GM03348 (cell line): ENCODE measurements around the gene ANAPC4.

Experiments
- DNase-seq: peaks from one replicate; pipeline ENCODE4 v3.0.0; 2012; ENCODE audit warnings: low spot score

The ANAPC4 gene

DNA sequence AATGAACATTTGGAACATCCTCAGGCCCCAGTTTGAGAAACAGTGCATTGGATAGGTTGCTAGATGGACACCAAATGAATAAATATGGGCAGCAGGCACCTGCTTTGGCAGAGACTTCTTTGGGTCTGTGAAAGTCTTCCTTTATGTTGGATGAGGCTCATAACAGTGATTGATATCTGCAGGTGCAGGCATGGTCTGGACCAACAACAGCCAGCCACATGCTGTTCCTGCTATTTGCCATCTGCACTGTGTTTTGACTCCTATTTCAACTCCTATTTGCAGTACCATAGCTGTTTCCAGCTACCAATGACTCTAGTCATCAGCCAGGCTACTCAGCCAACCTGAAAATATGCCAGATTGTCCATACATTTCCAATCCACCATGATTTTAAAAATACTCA lies 60.9 kb downstream of the ANAPC4 start:
- no peak for DNase-seq

DNA sequence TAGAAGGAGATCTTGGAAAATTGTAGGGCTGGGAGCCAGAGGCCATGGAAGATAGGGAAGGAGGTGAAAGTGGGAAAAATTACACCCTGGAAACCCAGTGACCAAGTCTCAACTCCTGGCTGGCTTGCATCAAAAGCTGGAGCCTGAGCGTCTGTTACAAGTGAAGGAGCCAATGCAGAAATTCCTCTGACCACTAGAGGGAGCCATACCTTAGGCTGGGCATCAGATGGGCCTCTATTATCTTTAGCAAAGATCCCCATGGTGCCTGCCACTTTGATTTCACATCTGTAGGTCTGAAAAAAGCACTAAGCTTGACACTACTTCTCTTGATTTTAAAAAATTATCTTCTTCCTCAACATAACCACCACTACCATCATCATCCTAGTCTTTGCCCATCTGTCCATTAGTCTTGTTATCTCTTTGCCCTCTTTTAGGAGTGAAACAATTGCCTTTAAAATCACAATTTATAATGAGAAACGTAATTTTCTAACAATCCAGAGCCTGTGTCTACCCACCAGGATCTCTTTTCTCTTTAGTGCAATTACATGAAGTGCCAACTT lies 62.9 kb downstream of the ANAPC4 start:
- DNase-seq = peak; percentile 84

DNA sequence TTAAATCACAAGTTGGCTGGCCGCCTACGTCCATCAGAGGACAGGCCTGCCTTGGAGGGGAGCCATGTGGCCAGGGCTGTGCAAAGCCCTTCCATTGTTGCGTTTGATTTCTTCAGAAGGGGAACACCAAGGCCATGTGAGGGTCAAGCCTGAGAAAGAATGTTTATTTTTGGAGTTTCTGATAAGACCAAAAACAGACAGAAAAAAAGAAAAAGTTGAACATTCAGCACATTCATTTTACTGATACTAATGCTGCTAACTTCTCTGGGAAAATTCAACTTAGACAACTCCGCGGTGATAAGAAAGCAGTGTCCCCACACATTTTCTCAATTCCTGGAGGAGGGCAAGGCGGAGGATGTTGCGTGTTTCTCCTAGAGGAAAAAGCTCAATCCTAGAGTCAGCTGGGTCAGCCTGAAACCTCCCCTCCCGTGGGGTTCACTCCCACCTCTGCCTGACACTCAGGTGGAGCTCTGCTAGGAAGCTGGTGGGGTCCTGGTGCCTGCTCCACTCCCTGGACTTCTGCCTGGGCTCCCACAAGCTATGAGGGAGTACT lies 63.5 kb downstream of the ANAPC4 start:
- DNase-seq = no peak

DNA sequence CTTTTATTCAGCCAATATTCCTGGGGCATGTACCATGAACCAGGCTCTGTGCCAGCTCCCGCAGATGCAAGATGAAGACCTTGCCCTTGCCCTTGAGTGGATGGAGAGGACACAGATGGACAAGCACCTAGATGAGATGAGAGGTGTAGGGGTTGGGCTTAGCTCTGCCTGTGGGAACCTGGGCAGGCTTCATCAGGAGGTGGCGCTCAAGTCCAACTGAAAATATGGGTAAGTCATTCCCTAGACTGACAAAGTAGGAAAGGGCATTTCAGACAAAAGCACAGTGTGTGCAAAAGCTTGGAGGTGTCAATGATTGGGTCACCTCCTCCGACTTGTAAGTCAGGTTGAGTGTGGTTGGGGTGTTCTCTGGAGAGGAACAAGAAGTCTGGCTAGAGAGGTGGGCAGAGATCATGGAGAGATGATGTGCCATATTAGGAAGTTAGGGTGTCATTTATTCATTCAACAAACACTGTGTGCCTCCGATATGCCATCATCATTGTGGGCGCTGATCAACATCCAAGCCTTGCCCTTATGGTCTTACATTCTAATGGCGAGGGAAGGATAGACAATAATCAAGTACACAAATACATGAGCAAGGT lies 64.6 kb downstream of the ANAPC4 start:
- DNase-seq = peak; percentile 77

DNA sequence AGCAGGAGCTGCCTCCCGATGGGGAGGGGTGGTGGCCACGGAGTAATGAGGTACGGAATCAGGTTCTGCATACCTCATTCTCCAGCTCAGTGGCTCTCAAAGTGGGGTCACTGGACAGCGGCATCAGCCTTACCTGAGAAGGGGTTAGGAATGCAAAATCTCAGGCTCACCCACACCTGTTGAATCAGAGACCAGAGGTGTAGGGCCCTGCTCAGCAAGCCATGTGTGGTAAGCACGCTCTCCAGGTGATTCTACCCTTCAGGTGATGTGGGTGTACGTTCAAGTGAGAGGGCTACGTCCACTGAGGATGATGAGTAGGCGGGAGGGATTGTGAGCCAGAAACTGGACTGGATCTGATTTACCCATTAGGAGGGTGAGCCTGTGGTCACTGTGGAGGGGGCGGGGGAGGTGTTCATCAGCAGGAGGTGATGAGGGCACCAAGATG lies 65.8 kb downstream of the ANAPC4 start:
- DNase-seq = no peak

DNA sequence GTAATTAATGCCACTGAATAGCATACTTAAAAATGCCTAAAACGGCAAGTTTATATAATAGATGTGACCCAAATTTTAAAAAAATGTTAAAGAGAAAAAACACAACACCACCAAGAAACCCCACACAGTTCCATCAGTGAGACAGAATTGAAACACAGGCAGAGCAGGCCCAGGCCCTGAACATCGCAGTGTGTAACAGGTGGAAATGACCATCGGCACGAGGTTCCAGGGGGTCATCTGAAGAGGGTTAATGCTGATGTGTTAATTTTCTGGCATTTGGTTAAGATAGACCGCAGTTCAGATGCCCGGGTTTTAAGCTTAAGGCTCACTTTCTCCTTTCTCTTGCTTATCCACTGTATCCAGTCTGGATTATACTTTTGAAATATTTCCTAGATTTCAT lies 66.8 kb downstream of the ANAPC4 start:
- DNase-seq = no peak

DNA sequence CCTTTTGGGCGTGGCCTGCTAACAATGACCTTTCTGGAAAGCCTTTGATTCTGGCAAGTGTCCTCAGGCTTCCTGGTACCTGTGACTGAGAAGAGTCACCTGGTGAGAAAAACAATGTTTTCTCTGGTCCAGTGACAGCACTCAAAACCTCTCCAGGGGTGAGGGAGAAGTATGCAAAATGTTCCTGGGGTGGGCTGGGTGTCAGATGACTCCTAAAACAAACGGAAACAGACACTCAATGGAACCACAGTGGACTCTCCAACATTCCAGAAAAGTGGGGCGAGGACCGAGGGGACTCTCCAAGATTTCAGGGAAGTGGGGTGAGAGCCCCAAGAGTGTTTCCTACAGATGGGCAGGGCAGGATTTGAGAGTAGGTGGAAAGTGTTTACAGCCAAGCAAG lies 69.5 kb downstream of the ANAPC4 start:
- no peak for DNase-seq

DNA sequence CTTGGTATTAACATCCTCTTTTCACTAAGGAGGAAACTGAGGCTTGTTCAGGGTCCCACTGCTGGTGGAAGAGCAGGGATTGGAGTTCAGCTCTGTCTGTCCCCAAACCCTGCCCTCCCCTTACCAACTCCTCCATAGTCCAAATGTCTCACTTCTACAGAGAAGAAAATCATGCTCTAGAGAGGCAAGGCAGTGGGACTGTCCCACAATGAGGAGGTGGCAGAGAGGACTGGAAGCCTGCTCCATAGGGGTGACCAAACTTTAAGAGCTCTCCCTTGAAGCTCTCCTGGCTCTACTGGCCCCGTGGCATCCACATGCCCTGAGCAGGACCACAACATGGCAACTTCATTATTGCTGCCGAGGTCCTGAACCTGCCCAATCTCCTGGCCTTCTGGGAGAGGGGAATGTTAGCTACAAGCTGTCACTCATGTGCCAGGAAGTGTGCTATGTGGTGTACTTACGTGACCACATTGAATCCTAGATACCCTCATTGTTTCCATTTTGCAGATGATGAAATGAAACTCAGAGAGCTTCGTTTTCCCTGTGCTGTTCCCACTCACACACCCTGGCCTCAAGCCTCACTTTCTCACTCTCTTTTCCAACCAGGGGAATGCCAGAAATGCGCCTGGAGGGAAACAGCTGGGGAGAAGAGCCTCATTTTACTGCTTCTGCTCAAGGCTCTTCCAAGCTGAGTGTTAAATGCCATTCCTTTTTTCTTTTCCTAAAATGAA lies 71.5 kb downstream of the ANAPC4 start:
- DNase-seq = peak; percentile 57

DNA sequence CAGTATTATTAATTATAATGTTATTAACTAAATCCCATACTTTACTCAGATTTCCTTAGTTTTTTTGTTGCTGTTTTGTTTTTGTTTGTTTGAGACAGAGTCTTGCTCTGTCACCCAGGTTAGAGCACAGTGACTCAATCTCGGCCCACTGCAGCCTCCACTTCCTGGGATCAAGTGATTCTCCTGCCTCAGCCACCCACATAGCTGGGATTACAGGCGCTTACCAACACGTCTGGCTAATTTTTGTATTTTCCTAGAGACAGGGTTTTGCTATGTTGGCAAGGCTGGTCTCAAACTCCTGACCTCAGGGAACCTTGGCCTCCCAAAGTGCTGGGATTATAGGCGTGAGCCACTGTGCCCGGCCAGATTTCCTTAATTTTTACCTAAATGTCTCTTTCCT lies 72.2 kb downstream of the ANAPC4 start:
- DNase-seq = no peak

DNA sequence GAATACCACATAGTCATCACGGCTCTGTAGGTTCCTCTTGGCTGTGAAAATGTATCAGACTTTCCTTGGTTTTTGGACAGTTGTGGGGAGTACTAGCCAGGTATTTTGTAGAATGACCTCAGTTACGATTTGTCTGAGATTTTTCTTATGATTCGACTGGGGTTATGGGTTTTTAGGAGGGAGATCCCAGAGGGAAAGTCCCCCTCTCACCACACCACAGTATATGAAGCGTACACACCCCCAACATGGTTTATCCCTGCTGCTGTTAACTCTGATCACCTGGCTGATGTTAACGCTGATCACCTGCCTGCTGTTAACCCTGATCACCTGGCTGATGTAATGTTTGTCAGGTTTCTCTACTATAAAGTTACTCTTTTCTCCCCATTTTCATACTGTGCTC lies 72.6 kb downstream of the ANAPC4 start:
- no peak for DNase-seq

DNA sequence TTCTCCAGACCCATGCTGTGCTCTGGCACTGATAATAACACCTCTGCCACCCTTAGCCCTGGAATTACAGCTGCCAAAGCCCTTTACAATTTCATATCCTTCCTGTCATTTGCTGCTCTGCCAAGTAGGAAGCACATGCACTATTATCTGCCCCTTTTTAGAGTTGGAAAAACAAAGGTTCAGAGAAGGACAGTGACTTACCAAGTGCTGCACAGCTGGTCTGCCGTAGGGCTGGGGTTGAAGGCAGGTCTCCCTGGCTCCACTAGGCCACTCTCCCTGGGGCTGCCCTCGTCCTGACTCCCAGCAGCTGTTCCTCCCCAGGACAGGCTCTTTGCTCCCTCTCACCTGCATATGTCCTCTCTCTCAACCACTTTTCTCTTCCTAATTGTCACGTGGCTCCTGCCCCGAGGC lies 73.4 kb downstream of the ANAPC4 start:
- no peak for DNase-seq

DNA sequence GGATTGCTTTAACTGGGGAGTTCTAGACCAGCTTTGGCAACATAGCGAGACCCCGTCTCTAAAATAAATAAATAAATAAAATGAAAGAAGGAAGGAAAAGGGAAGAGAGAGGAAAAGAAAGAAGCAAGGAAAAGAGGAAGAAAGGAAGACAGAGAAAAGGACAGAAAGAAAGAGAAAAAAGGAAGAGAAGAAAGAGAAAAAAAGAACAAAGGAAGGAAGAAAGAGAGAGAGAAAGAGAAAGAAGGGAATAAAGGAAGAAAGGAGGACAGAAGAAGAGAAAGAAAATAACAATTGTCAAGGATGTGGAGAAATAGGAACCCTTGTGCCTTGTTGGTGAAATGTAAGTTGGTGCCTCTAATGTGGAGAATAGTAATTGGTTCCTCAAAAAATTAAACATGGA lies 74.6 kb downstream of the ANAPC4 start:
- DNase-seq = no peak

DNA sequence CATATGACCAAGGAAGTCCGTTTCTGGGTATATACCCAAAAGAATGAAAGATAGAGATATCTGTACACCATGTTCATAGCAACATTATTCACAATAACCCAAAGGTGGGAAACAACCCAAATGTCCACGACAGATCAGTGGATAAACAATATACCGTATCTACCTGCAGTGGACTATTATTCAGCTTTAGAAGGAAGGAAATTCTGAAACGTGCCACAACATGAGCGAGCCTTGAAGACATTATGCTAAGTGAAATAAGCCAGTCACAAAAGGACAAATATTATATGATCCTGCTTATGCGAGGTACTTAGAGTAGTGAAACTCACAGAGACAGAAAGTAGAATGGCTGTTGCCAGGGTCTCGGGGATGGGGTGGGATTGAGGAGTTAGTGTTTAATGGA lies 75.0 kb downstream of the ANAPC4 start:
- DNase-seq = no peak

DNA sequence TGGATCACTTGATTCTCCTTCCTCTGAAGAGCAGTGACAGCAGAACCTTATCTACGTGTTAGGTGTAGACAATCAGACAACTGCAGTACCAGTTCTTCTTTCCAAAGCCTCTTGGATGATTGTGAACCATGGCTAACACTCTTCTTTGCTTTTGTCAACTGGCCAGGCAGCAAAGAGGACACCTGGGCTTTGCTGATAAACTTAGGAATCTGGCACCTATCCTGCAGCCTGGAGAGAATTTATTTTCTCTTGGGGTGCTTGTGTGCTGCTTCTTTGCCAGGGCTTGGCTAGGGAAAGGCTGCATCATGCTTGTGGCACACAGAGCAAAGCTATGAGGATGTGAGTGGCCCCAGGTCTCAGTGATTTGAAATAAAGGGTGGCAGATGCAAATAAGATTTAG lies 77.4 kb downstream of the ANAPC4 start:
- DNase-seq = no peak

DNA sequence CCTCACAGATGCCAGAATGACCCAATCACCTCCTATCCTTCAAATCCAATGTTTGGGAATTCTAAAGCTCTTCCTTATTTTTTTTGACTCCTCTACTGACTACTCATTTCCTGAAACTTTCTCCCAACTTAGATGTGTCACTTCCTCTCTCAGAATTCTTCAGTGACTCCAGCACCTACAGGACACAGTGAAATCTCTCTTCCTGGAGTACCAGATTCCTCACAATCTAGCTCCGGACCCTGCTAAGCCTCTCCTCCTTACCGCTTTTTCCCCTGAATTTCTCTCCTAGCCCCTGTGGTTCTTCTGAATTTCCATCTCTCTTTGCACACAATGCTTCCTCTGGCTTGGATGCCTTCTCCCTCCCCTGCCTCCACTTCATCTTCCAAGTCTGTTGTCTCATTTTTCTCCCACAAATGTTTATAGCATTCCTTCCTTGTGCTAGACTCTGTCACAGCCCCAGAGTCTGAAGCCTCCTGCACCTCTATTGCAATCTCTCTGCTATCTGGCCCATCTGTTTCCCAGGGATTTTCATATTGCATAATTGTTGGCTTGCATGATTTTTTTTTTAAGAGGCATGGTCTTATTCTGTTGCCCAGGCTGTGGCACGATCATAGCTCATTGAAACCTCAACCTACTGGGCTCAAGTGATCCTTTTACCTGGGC lies 80.1 kb downstream of the ANAPC4 start:
- DNase-seq = peak; percentile 65

DNA sequence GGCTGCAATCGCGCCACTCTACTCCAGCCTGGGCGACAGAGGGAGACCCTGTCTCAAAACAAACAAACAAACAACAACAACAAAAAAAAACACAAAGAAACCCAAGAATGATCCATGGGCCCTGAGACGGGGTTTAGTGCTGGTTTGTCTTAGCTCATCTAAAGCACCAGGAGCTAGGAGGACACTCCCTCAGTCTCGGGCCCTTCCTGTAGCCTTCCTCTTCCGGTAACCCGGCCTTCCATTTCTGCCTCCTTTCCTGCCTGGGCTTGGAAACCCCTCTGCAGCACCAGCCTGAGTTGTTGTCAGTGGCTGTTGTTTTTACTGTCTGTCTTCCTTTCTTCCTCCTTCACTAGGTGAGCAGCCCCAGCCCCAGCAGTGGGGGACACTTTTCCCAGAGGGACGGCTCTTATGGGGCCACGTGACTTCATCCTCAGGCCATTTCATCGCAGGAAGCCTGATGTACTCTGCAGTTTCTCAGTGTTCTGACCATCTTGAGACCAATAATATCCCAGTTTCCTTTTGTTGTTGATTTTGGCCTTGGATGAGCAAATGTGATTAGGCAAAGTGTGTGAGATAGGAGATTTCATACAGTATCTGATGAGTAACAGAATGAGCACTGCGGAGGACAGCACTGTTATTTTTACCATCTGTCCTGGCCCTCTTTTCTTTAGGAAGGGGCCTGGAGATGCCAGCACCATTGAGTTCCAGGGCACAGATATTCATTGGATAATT lies 90.1 kb downstream of the ANAPC4 start:
- no peak for DNase-seq

DNA sequence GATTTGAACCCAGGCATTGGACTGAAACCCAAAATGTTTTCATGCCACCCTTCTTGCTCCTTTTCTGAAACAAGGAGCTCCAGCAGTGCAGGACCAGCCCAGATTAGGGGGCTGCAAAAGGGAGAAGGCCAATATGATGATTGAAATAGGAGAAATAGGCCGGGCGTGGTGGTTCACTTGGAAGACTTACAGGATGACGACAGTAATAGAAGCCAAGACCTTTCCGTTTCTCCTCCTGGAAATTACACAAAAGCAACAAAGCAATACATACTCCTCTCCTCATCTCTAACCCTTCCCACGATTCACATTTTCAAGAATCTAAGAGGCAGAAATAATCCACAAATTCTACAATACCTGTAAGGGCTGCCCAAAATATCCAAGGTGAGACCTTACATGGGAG lies 90.8 kb downstream of the ANAPC4 start:
- no peak for DNase-seq
